DMS 273 (cell line): Measurements from ENCODE around the gene ZNF577.

Experiments used
- DNase-seq: peaks from one replicate; lab custom pipeline; 2025; ENCODE audit not compliant: unreplicated experiment; lab: John Stamatoyannopoulos, UW

ZNF577 gene

DNA sequence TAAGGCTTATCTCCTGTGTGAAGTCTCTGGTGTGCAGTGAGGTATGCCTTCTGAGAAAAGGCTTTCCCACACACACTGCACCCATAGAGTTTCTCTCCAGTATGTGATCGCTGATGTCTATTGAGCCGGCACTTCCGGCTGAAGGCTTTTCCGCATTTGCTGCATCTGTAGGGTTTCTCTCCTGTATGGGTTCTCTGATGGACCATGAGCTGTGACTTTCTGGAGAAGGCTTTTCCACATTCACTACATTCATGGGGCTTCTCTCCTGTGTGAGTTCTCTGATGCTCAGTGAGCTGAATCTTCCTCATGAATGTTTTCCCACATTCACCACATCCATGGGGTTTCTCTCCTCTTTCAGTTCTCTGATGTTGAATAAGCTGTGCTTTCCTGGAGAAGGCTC, 14.7 kb downstream of the ZNF577 start:
- DNase-seq, result no peak

GRCh38 chr19:51861870-51862622, 25.7 kb downstream of the ZNF577 start:
- DNase-seq, result no peak

- DNase-seq, result no peak
These were observed 50.6 kb downstream of the ZNF577 start for GRCh38 chr19:51837145-51837544.

DNA sequence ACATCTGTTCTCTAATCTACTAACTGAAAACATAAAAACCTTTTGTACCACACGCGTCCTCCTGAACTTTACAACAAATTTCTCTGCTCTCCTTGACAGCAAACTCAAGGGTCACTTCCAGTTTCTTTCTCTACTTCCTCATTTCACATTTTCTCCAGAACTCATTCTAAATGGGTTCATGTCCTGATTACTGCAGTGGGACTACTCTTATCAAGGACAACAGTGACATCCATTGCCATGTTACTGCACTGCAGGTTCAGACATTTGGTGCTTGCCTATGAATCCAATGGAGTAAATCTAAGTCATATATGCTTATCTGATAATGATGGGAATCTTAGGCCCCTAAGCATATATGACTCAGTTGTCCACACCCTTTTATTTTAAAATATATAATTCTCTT, 57.5 kb downstream of the ZNF577 start:
- no peak for DNase-seq

- no peak for DNase-seq
These were observed 63.3 kb downstream of the ZNF577 start for GRCh38 chr19:51824281-51825005.

GRCh38 chr19:51822946-51823345, 64.8 kb downstream of the ZNF577 start:
- no peak for DNase-seq

- DNase-seq, result no peak
These were observed 65.4 kb downstream of the ZNF577 start for GRCh38 chr19:51822325-51822724.

DNA sequence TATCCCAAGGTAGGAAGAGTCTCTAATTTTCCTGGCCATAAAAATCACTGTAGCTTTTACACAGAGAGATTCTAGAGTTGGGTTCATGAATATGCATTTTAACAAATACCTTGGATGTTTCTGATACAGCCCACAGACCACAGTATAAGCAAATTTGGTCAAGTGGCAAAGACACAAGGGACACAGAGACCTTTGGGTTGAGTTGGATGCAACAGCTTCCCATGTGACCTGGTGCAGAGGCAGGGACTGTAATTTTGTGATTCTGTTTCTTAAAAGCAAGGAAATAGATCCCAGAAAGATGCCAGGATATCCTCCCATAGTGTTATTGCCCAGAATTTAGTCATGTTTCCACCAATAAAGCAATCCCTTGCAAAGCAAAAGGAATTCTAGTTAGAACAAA, 65.8 kb downstream of the ZNF577 start:
- no peak for DNase-seq

DNA sequence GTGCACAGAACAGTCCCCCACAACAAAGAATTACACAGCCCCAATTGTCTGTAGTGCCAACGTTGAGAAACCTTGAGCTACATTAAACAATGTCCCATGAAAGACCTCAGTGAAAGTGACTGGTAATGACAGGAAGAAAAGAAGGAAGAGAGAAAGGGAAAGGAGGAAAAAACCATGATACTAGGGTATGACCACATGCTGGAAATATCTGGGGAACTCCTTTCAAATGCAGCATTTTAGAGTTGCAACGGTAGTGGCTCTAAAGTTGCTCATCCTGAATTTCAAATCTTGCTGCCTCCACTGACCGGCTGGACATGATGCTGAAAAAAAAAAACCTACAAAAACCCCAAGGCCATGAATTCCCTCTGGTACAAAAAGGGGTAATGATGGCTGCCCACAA, 66.3 kb downstream of the ZNF577 start:
- no peak for DNase-seq
